Spleen (tissue), 7 donors: Measurements from ENCODE around the gene TSPAN15.

ENCODE experiments used
- POLR2A ChIP-seq, 3 donors: fragments of 450-650 bp; IDR thresholded peaks; one replicate each; pipeline ENCODE4 v1.5.1; 2017; ENCODE audit warnings: antibody characterized with exemption in 3 of 3, mild to moderate bottlenecking in 1 of 3
- POLR2AphosphoS5 ChIP-seq, 3 donors: sonication (generic); formaldehyde crosslinking; IDR thresholded peaks; one replicate each; pipeline ENCODE4 v1.5.1; 2017; ENCODE audit warnings: antibody characterized with exemption in 3 of 3
- TF ChIP-seq, protein P1 (sequence below), 11 experiments: fragments of 200-600 bp in 7 of 11; fragments of 450-650 bp in 4 of 11; sonication (generic) in 4 of 11; IDR thresholded peaks in 8 of 11; conservative IDR thresholded peaks in 3 of 11; 1 replicate in 7 of 11; 2 replicates in 4 of 11; pipeline versions ENCODE4 v1.4.0 to v1.8.0; 2016 to 2021; ENCODE audit warnings: antibody characterized with exemption in 11 of 11, inconsistent platforms in 4 of 11, mild to moderate bottlenecking in 1 of 11
- donor health status: DM: no; HTN: no; CAD: no; lungs with moderate emphysema.
- donor health status: DM: no; HTN: no; CAD: no.
- donor health status: DM: no; HTN: no; CAD: no.

DNA sequence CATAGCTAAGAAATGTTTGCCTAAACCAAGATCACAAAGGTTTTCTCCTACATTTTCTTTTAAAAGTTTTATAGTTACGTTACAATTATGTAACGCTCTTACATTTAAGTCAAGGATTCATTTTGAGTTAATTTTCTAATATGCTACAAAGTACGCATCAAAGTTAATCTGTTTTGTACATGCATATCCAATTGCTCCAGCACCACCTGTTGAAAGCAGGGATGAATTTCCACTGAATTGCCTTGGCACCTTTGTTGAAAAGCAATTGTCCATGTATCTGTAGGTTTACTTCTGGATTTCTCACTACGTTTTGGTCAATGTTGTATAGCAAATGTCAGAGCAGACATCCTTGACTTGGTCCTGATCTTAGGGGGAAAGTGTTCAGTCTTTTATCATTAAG lies 62.4 kb downstream of the TSPAN15 start:
- TF ChIP-seq POLR2A (IDR thresholded peaks at IDR 0.05) (no peak), POLR2AphosphoS5 (IDR thresholded peaks at IDR 0.05) (no peak)
- TF ChIP-seq, protein P1, sequence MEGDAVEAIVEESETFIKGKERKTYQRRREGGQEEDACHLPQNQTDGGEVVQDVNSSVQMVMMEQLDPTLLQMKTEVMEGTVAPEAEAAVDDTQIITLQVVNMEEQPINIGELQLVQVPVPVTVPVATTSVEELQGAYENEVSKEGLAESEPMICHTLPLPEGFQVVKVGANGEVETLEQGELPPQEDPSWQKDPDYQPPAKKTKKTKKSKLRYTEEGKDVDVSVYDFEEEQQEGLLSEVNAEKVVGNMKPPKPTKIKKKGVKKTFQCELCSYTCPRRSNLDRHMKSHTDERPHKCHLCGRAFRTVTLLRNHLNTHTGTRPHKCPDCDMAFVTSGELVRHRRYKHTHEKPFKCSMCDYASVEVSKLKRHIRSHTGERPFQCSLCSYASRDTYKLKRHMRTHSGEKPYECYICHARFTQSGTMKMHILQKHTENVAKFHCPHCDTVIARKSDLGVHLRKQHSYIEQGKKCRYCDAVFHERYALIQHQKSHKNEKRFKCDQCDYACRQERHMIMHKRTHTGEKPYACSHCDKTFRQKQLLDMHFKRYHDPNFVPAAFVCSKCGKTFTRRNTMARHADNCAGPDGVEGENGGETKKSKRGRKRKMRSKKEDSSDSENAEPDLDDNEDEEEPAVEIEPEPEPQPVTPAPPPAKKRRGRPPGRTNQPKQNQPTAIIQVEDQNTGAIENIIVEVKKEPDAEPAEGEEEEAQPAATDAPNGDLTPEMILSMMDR (IDR thresholded peaks at IDR 0.05 in 8 of 11, conservative IDR thresholded peaks at IDR 0.05 in 3 of 11), result no peak
